Ishikawa (cell line): ENCODE data around the gene MAGEA1.

Source experiments
- NFIC ChIP-seq: IDR thresholded peaks from 2 replicates; pipeline ENCODE4 v1.6.1; 2012
- TF ChIP-seq, protein P1 (sequence below): IDR thresholded peaks from 2 replicates; pipeline ENCODE4 v1.6.1; 2012; ENCODE audit warnings: low read depth, mild to moderate bottlenecking

Gene MAGEA1

GRCh38 chrX:153226344-153227185, 47.5 kb downstream of the MAGEA1 start:
- TF ChIP-seq NFIC, result no peak
- TF ChIP-seq, protein P1, sequence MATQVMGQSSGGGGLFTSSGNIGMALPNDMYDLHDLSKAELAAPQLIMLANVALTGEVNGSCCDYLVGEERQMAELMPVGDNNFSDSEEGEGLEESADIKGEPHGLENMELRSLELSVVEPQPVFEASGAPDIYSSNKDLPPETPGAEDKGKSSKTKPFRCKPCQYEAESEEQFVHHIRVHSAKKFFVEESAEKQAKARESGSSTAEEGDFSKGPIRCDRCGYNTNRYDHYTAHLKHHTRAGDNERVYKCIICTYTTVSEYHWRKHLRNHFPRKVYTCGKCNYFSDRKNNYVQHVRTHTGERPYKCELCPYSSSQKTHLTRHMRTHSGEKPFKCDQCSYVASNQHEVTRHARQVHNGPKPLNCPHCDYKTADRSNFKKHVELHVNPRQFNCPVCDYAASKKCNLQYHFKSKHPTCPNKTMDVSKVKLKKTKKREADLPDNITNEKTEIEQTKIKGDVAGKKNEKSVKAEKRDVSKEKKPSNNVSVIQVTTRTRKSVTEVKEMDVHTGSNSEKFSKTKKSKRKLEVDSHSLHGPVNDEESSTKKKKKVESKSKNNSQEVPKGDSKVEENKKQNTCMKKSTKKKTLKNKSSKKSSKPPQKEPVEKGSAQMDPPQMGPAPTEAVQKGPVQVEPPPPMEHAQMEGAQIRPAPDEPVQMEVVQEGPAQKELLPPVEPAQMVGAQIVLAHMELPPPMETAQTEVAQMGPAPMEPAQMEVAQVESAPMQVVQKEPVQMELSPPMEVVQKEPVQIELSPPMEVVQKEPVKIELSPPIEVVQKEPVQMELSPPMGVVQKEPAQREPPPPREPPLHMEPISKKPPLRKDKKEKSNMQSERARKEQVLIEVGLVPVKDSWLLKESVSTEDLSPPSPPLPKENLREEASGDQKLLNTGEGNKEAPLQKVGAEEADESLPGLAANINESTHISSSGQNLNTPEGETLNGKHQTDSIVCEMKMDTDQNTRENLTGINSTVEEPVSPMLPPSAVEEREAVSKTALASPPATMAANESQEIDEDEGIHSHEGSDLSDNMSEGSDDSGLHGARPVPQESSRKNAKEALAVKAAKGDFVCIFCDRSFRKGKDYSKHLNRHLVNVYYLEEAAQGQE, result peak; percentile 50; the same call in 1 of the 2 replicates
